GM21447 (cell line): Measurements from ENCODE around the gene SAP130.

Experiments used
- ATAC-seq: cut with Tn5 transposase; IDR thresholded peaks from one replicate; pipeline ENCODE4 v1.9.1; 2021; ENCODE audit not compliant: unreplicated experiment

The SAP130 gene

GRCh38 chr2:127901339-127902056, 126.4 kb downstream of the SAP130 start:
- ATAC-seq: no peak

DNA sequence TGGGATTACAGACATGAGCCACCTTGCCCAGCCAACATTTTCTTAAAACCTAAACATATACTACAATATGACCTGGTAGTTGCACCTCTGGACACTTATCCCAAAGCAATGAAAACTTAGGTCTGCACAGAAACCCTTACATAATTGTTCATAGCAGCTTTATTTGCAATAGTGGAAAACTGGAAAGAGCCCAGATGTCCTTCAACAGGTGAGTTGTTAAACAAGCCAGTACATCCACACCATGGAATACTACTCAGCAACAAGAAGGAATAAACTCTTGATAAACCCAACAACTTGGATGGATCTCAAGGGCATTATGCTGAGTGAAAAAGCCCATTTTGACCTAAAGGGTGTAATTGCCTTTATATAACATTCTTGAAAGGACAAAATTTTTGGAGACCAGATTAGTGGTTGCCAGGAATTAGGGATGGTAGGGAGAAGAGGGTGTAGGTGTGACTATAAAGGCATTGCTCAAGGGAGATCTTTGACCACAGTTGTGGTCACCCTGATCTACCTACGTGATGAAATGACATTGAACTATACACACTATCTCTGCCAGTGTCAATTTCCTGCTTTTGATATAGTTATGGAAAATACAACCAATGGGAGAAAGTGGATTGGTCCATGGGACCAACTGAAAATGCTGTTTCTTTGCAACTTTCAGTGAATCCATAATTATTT, 130.2 kb downstream of the SAP130 start:
- no peak for ATAC-seq

- ATAC-seq: no peak
Measured at GRCh38 chr2:127893494-127893893, 134.4 kb downstream of the SAP130 start.

DNA sequence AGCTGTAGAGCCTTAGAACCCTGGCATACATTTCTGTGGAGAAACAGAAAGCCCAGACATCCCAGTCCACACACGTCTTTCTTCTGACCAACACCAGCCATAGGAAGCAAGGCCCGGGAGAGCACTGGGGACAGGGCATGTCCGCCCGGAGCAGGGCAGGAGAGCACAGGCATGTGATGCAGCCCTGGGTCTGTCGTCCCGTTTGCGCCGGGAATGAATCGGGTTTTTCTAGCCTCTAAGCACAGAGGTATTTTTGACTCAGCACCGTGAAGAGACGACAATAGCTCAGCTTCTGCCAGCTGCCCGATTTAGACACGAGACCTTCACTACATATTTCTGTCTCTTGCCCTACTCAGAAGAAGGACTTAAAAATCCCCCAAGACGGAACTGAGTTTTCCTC, 134.8 kb downstream of the SAP130 start:
- ATAC-seq: no peak

- ATAC-seq: no peak
Measured at GRCh38 chr2:127891811-127892210, 136.0 kb downstream of the SAP130 start.
